HEK293 (cell line): ENCODE results near the gene ASB4.

Experiments used
- CTCF ChIA-PET: fragments of 350-600 bp; formaldehyde crosslinking; extraction: SDS; loops from one replicate; lab custom pipeline; 2021; ENCODE audit warnings: antibody characterized with exemption; lab: Yijun Ruan, JAX
- POLR2A ChIA-PET: fragments of 300-600 bp; formaldehyde crosslinking; extraction: SDS; loops from one replicate; lab custom pipeline; 2020; ENCODE audit warnings: antibody characterized with exemption, inconsistent platforms; lab: Yijun Ruan, JAX
- H3K27ac ChIP-seq: fragments of 200-500 bp; sonication (Bioruptor generic); 2 replicates; pipeline ENCODE4 v1.5.1; 2014; ENCODE audit warnings: low read depth, low read length, control low read depth, inconsistent platforms; ENCODE audit errors: extremely low read depth
- H3K36me3 ChIP-seq, 2 experiments: fragments of 200-500 bp in 1 of 2; sonication (Bioruptor generic) in 1 of 2; 1 replicate in 1 of 2; 2 replicates in 1 of 2; pipeline ENCODE4 v1.5.1; 2014 to 2017; ENCODE audit warnings: inconsistent platforms in 2 of 2, low read length in 2 of 2; ENCODE audit not compliant: control insufficient read depth in 2 of 2, insufficient read depth in 1 of 2
- H3K4me1 ChIP-seq: fragments of 200-500 bp; sonication (Bioruptor generic); 2 replicates; pipeline ENCODE4 v1.5.1; 2014; ENCODE audit warnings: mild to moderate bottlenecking, low read length, inconsistent platforms; ENCODE audit not compliant: control insufficient read depth, insufficient read depth
- H3K4me3 ChIP-seq: 2 replicates; pipeline ENCODE4 v1.5.1; 2011; ENCODE audit warnings: low read depth, mild to moderate bottlenecking, control low read depth, low read length, moderate library complexity
- H3K9me3 ChIP-seq: fragments of 200-500 bp; sonication (Bioruptor generic); 2 replicates; pipeline ENCODE4 v1.5.1; 2014; ENCODE audit warnings: low read depth, low read length, inconsistent platforms; ENCODE audit not compliant: control insufficient read depth, insufficient read depth
- BCL11B ChIP-seq: fragments of 450-650 bp; formaldehyde crosslinking; IDR thresholded peaks from 2 replicates; pipeline ENCODE4 v1.5.1; 2016; ENCODE audit warnings: low read depth, missing biosample characterization, missing genetic modification characterization
- EGR2 ChIP-seq: fragments of 450-650 bp; formaldehyde crosslinking; IDR thresholded peaks from 2 replicates; pipeline ENCODE4 v1.5.1; 2016; ENCODE audit warnings: low read depth, missing biosample characterization, missing genetic modification characterization
- GLIS1 ChIP-seq: fragments of 450-650 bp; formaldehyde crosslinking; IDR thresholded peaks from 2 replicates; pipeline ENCODE4 v1.5.1; 2016; ENCODE audit warnings: missing biosample characterization, missing genetic modification characterization
- MEIS1 ChIP-seq: sonication (generic); formaldehyde crosslinking; IDR thresholded peaks from 2 replicates; pipeline ENCODE4 v1.8.1; 2022; ENCODE audit warnings: missing genetic modification reagents, mild to moderate bottlenecking, borderline replicate concordance
- PRDM1 ChIP-seq: fragments of 450-650 bp; formaldehyde crosslinking; IDR thresholded peaks from 2 replicates; pipeline ENCODE4; 2016; ENCODE audit warnings: missing biosample characterization, missing genetic modification characterization
- ZBTB48 ChIP-seq: fragments of 450-650 bp; formaldehyde crosslinking; IDR thresholded peaks from 2 replicates; pipeline ENCODE4 v1.5.1; 2016; ENCODE audit warnings: missing biosample characterization, missing genetic modification characterization
- ZBTB49 ChIP-seq: fragments of 450-650 bp; formaldehyde crosslinking; IDR thresholded peaks from 2 replicates; pipeline ENCODE4 v1.5.1; 2016; ENCODE audit warnings: missing biosample characterization, missing genetic modification characterization, low read depth
- ZNF112 ChIP-seq: fragments of 450-650 bp; formaldehyde crosslinking; IDR thresholded peaks from 2 replicates; pipeline ENCODE4 v1.5.0; 2017; ENCODE audit warnings: missing biosample characterization, missing genetic modification characterization
- ZNF280C ChIP-seq: fragments of 450-650 bp; formaldehyde crosslinking; IDR thresholded peaks from 2 replicates; pipeline ENCODE4 v1.5.1; 2016; ENCODE audit warnings: missing biosample characterization, missing genetic modification characterization
- ZNF416 ChIP-seq: fragments of 450-650 bp; formaldehyde crosslinking; IDR thresholded peaks from 2 replicates; pipeline ENCODE4 v1.5.1; 2016; ENCODE audit warnings: missing biosample characterization, missing genetic modification characterization
- ZNF785 ChIP-seq: fragments of 450-650 bp; formaldehyde crosslinking; IDR thresholded peaks from 2 replicates; pipeline ENCODE4 v1.5.1; 2016; ENCODE audit warnings: missing biosample characterization, missing genetic modification characterization
- ZNF791 ChIP-seq: fragments of 450-650 bp; formaldehyde crosslinking; IDR thresholded peaks from 2 replicates; pipeline ENCODE4 v1.5.1; 2016; ENCODE audit warnings: missing biosample characterization, missing genetic modification characterization
- ZSCAN23 ChIP-seq: fragments of 450-650 bp; formaldehyde crosslinking; IDR thresholded peaks from 2 replicates; pipeline ENCODE4 v1.5.1; 2016; ENCODE audit warnings: missing biosample characterization, missing genetic modification characterization
- TF ChIP-seq, protein P1 (sequence below): fragments of 450-650 bp; formaldehyde crosslinking; IDR thresholded peaks from 2 replicates; pipeline ENCODE4 v1.5.1; 2017; ENCODE audit warnings: missing biosample characterization, missing genetic modification characterization
- TF ChIP-seq, protein P2 (sequence below): fragments of 450-650 bp; formaldehyde crosslinking; IDR thresholded peaks from 2 replicates; pipeline ENCODE4 v1.5.1; 2017; ENCODE audit warnings: missing biosample characterization, missing genetic modification characterization
- TF ChIP-seq, protein P3 (sequence below): fragments of 450-650 bp; formaldehyde crosslinking; conservative IDR thresholded peaks from 2 replicates; pipeline ENCODE4 v1.5.1; 2016; ENCODE audit warnings: low read depth, missing biosample characterization, missing genetic modification characterization

Gene ASB4

GRCh38 chr7:95558864-95559263 is 73.1 kb downstream of the ASB4 start (continued):
- TF ChIP-seq, protein P1, sequence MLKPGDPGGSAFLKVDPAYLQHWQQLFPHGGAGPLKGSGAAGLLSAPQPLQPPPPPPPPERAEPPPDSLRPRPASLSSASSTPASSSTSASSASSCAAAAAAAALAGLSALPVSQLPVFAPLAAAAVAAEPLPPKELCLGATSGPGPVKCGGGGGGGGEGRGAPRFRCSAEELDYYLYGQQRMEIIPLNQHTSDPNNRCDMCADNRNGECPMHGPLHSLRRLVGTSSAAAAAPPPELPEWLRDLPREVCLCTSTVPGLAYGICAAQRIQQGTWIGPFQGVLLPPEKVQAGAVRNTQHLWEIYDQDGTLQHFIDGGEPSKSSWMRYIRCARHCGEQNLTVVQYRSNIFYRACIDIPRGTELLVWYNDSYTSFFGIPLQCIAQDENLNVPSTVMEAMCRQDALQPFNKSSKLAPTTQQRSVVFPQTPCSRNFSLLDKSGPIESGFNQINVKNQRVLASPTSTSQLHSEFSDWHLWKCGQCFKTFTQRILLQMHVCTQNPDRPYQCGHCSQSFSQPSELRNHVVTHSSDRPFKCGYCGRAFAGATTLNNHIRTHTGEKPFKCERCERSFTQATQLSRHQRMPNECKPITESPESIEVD (tag by site-specific recombination) = no peak

GRCh38 chr7:95560674-95561073 is 74.9 kb downstream of the ASB4 start:
- no peaks in the 10 kb centered on the region for H3K4me1 ChIP-seq
- no peak overlapping the region for H3K4me3 ChIP-seq
- no peak overlapping the region for H3K27ac ChIP-seq
- TF ChIP-seq EGR2 (tag by site-specific recombination) = no peak
- no peak for TF ChIP-seq ZBTB48
- no peak for TF ChIP-seq ZNF112
- TF ChIP-seq, protein P2, sequence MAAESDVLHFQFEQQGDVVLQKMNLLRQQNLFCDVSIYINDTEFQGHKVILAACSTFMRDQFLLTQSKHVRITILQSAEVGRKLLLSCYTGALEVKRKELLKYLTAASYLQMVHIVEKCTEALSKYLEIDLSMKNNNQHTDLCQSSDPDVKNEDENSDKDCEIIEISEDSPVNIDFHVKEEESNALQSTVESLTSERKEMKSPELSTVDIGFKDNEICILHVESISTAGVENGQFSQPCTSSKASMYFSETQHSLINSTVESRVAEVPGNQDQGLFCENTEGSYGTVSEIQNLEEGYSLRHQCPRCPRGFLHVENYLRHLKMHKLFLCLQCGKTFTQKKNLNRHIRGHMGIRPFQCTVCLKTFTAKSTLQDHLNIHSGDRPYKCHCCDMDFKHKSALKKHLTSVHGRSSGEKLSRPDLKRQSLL (tag by site-specific recombination) = no peak
- TF ChIP-seq GLIS1 (tag by site-specific recombination) = no peak
- no peak for TF ChIP-seq ZNF785 (tag by site-specific recombination)
- TF ChIP-seq, protein P3, sequence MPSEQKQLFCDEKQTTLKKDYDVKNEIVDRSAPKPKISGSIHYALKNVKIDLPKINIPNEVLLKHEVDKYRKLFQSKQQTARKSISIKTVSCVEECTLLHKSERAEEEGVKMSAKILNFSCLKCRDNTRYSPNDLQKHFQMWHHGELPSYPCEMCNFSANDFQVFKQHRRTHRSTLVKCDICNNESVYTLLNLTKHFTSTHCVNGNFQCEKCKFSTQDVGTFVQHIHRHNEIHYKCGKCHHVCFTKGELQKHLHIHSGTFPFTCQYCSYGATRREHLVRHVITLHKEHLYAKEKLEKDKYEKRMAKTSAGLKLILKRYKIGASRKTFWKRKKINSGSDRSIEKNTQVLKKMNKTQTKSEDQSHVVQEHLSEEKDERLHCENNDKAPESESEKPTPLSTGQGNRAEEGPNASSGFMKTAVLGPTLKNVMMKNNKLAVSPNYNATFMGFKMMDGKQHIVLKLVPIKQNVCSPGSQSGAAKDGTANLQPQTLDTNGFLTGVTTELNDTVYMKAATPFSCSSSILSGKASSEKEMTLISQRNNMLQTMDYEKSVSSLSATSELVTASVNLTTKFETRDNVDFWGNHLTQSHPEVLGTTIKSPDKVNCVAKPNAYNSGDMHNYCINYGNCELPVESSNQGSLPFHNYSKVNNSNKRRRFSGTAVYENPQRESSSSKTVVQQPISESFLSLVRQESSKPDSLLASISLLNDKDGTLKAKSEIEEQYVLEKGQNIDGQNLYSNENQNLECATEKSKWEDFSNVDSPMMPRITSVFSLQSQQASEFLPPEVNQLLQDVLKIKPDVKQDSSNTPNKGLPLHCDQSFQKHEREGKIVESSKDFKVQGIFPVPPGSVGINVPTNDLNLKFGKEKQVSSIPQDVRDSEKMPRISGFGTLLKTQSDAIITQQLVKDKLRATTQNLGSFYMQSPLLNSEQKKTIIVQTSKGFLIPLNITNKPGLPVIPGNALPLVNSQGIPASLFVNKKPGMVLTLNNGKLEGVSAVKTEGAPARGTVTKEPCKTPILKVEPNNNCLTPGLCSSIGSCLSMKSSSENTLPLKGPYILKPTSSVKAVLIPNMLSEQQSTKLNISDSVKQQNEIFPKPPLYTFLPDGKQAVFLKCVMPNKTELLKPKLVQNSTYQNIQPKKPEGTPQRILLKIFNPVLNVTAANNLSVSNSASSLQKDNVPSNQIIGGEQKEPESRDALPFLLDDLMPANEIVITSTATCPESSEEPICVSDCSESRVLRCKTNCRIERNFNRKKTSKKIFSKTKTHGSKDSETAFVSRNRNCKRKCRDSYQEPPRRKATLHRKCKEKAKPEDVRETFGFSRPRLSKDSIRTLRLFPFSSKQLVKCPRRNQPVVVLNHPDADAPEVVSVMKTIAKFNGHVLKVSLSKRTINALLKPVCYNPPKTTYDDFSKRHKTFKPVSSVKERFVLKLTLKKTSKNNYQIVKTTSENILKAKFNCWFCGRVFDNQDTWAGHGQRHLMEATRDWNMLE (tag by site-specific recombination) = no peak
- TF ChIP-seq ZSCAN23 = no peak
- TF ChIP-seq PRDM1 (tag by site-specific recombination) = no peak
- H3K36me3 ChIP-seq = no peaks in the 10 kb centered on the region
- ChIA-PET POLR2A (no interaction called here), CTCF (interaction anchor here (0.6 to 0.7 kb wide), 2 partner anchors 13 to 51 kb away, joined by 3 to 4 read pairs; no protein-coding TSS in a partner anchor)
- H3K9me3 ChIP-seq = no peaks in the 10 kb centered on the region

DNA sequence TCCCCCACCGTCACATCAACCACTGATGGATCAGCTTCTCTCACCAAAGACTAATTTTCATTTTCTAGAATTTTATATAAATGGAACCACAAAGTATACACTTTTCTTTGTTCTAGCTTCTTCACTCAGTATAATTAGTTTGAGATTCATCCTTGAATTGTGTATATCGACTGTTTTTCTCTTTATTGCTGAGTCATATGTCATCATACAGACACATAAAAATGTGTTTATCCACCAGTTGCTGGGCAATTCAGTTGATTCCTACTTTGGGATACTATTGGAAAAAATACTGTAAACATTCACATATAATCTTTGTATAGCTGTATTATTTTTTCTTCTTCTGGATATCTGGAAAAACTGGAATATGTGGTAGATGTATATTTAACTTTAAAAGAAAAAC is 84.0 kb downstream of the ASB4 start:
- Histone ChIP-seq H3K36me3 (no peaks in the 10 kb centered on the region), H3K27ac (no peak overlapping the region), H3K4me1 (no peaks in the 10 kb centered on the region), H3K4me3 (no peak overlapping the region), H3K9me3 (no peaks in the 10 kb centered on the region)
- ChIA-PET POLR2A (no interaction called here), CTCF (interaction anchor here (0.7 to 1.4 kb wide), 2 partner anchors 58 to 116 kb away, joined by 3 to 4 read pairs; no protein-coding TSS in a partner anchor)
- TF ChIP-seq MEIS1 (CRISPR knock-in tag) (no peak), BCL11B (tag by site-specific recombination) (no peak), ZNF416 (tag by site-specific recombination) (no peak), ZNF280C (no peak), ZBTB49 (tag by site-specific recombination) (no peak), ZNF791 (no peak)
